Stimulated activated CD8-positive, alpha-beta memory T cell treated with anti-CD3 and anti-CD28 coated beads, Interleukin-12 subunit alpha, Interleukin-12 subunit beta, amount 100 ng/mL, for 4 hours (primary cell): ENCODE measurements around the gene DENND5A.
"Not testable (repeated sequence)": the region's sequence is repeated elsewhere in the genome, so short reads cannot be mapped to it uniquely, and the experiment has no call there.

Experiments used
- DNase-seq: peaks from one replicate; pipeline ENCODE4 v3.0.0-alpha.2; 2020; ENCODE audit warnings: low read depth

Gene DENND5A

DNA sequence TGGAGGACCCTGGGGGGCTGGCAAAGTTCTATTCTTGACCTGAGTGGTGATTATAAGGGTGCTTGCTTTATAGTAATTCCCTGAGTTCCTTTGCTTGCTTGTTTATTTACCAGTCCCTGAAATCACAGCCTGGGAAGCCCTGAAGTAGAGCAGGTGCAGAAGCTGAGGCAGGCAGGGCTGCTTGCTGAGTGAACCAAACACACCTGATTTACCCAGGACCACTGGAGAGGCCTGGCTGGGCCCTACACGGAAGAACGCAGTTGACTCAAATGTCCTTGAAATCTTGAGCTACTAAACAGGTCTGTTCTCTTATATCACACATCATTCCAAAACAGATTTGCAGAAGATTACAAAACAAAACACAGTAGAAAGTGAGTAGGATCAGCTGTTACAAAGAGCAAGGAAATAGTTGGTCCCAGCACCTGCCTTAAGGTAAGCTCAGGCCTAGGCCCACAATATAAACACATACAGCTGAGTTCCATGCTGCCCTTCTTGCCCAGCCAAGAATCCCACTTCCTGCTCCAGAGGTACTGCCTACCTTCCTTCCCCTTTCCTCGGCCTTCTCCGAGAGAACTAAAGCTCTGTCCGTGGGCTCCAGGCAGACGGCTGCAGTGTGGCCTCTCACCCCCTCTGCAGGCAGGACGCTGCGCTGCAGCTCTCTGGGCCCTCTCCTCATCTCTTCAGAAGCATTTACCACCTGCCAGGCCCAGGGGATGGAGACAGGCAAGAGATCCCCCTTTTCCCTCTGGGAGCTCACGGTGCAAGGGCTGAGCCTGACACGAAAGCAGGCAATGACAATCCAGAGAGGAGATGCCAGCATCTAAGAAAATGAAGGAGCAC, 127.6 kb downstream of the DENND5A start:
- peak; percentile 44 for DNase-seq

GRCh38 chr11:9136741-9137140, 128.4 kb downstream of the DENND5A start:
- DNase-seq: no peak

- no peak for DNase-seq
Observed at GRCh38 chr11:9133956-9134355, 131.2 kb downstream of the DENND5A start.

- DNase-seq: no peak
Observed at GRCh38 chr11:9132203-9132878, 132.8 kb downstream of the DENND5A start.

- no peak for DNase-seq
Observed at GRCh38 chr11:9130297-9130696, 134.9 kb downstream of the DENND5A start.

DNA sequence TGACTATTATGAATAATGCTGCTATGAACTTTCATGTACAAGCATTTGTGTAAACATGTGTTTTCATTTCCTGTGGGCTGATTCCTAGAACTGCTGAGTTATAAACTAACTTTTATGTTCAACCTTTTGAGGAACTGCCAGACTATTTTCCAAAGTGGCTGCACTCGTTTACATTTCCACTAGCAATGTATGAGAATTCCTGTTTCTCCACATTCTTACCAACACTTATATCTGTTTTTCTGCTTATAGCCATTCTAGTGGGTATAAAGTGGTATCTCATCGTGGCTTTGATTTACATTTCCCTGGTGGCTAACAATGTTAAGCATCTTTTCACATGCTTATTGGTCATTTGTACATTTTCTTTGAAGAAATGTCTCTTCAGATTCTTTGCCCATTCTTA, 138.5 kb downstream of the DENND5A start:
- no peak for DNase-seq

GRCh38 chr11:9125185-9125886, 139.8 kb downstream of the DENND5A start:
- DNase-seq: no peak

DNA sequence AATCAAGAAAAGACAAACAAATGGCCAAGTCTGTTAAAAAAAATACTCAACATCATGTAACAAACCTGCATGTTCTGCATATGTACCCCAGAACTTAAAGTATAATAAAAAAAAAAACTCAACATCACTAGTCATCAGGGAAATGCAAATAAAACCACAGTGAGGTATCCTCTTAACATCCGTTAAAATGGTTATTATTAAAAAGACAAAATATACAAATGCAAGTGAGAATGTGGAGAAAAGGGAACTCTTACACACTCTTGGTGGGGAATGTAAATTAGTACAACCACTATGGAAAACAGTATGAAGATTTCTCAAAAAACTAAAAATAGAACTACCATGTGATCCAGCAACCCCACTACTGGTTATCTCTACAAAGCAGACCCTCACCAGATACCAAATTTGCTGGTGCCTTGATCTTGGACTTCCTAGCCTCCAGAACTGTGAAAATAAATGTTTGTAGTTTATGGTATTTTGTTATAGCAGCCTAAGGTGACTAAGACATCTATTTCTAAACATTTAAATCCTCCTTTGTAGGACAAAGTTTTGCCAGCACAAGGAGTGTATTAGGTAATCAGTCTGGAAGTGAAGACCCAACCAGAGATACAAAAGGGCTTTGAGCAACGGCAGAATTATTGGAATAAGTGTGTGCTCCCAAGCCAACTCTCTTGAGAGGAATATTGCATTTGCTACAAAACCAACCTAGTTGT, 141.4 kb downstream of the DENND5A start:
- no peak for DNase-seq

DNA sequence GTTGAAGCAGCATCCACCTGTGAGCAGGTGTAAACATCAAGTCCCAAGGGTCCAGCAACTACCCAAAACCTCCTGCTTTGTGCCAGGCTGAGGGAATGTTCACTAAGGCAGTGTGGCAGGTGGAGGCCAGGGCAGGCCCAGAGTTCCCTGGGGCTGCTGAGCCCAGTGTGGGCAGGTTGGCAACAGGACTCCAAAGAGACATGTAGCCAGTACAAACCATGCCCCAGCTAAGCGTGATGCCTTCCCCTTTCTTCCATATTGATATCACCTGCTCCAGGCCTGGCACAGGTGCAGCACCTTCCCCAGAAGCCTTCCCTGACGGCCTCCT, 143.7 kb downstream of the DENND5A start:
- DNase-seq: no peak

DNA sequence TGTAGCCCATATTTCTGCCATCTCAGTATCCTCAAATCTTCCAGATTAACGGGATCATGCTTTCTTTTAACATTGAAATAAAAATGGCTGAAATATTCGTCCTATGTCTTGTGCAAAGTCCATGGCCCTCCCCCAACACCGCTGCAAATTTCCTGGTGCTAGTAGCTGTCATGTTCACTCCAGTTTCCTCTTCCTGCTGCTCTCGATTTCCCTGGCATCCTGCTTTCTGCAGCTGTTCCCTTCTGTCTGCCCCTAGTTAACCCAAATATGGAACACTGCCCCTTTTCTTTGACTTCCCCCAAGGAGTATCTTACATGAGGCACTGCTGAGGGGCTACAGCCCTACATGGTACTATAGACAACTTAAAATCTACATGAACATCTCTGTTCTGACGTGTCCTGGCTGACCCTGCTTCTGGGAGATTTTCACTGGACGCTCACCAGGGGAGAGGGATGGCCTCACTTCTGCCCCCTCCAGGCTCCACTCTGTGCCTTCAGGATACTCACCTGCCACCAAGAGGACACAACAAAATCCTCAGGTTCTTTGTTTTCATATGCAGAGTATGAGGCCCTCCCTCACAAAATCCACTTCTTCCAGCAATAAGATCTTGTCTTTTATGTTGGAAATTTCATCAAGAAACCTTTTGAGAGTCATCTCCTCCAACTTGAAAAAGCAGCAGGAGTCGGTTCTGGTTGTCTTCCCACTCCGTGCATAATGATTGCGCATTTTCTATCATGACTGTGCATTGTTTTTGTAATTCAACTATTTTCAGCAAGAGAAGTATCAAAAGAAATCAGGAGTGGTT, 144.3 kb downstream of the DENND5A start:
- no peak for DNase-seq

- no peak for DNase-seq
Observed at GRCh38 chr11:9118277-9118676, 146.9 kb downstream of the DENND5A start.

DNA sequence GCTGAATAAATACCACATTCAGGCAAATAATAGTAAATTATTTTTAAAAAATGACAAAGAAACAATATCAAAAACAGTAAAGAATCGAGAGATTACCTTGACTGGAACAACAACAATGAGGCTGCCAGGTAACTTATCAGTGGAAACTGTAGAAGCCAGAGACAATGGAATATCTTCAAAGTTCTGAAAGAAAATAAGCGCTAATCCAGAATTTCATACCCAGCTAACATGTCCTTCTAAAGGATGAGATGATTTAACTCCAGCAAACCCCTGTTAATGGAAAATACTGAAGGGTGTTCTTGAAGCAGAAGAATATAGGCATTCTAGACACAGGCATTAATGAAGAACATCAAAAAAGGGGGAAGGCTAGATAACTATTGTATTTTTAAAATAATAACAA, 153.1 kb downstream of the DENND5A start:
- no peak for DNase-seq

DNA sequence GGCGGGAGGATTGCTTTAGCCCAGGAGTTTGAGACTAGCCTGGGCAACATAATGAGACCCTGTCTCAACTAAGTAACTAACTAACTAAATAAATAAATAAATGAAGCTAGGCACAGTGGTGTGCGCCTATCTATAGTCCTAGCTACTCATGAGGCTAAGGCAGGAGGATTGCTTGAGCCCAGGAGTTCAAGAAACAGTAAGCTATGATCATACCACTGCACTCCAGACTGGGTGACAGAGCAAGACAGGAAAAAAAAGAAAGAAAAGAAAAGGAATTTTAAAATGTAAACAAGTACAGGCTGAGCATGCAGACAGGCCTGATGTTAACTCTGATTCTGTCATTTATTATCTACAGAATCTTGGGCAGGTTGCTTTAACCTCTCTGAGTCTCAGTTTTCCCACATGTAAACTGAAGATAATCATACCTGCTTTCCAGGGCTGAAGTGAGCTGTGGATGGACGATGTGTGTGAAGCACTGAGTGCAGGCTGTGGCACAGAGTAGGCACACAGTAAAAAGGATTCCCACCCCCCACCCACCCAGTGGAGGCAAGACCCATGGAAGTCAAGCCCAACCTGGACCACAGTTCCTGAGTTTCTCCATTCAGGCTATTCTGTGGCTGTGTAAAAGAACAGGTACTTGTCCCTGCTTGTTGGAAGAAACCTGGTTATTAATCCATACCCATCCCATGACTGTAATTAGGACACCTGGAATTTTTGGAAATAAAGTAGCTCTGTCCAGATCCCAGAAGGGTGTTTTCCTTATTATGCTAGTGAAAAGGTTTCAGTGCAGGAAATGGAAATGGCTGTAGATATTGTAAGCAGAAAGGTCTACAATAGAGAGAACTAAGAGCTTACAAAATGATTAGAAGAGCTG, 155.1 kb downstream of the DENND5A start:
- no peak for DNase-seq

DNA sequence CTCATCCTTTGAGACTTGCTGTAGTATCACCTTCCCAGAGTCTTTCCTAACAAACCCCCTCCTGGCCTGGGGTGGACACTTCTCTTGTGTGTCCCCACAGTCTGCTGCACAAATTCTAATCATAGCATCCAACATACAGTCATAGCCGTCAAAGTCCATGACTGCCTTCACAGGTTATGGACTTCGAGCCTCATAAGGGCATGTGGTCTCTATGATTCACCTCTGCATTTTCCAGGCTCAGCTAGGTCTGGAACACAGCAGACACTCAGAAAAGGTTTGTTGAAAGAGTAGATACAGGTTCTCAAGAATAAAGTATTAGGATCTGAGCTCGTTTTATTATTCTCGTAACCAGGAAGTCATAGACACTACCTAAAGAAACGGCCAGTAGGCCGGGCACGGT, 160.6 kb downstream of the DENND5A start:
- no peak for DNase-seq

- no peak for DNase-seq
Observed at GRCh38 chr11:9103542-9104276, 161.4 kb downstream of the DENND5A start.

- no peak for DNase-seq
Observed at GRCh38 chr11:9099617-9100016, 165.5 kb downstream of the DENND5A start.

- DNase-seq: not testable (repeated sequence)
Observed at GRCh38 chr11:9098455-9098854, 166.7 kb downstream of the DENND5A start.

- not testable (repeated sequence) for DNase-seq
Observed at GRCh38 chr11:9097186-9097943, 167.8 kb downstream of the DENND5A start.

GRCh38 chr11:9096427-9096826, 168.7 kb downstream of the DENND5A start:
- no peak for DNase-seq
